ENCODE measurements around the gene LBX1. TPM values are rescaled to one million over a fixed set of nuclear protein-coding genes. Genes with fewer than 3 reads are reported as not detected.

Gene LBX1
- total and polyA plus RNA-seq, 2 experiments from 2014 or later: not detected

- H3K9me3 ChIP-seq (ENCODE audit: low read depth): no peaks in the 10 kb centered on the region
- no peaks in the 10 kb centered on the region for H3K36me3 ChIP-seq (ENCODE audit: low read depth)
- H3K27ac ChIP-seq: no peak overlapping the region
- peak; percentile 67 for DNase-seq
- no peak overlapping the region for H2AFZ ChIP-seq
- no peak overlapping the region for H3K9ac ChIP-seq
- no peaks in the 10 kb centered on the region for H3K79me2 ChIP-seq (ENCODE audit: insufficient read depth)
- 0 out of 2 replicates have a peak, but pooled peaks cover 5% of the 10 kb centered on the region for H3K4me1 ChIP-seq (ENCODE audit: insufficient read depth)
- peaks cover 86% of the 10 kb centered on the region for H3K27me3 ChIP-seq (replicated peaks; ENCODE audit: insufficient read depth)
- TF ChIP-seq EZH2 (IDR thresholded peaks at IDR 0.05; ENCODE audit: insufficient read depth, poor library complexity, severe bottlenecking): peak; percentile 8
- peak; percentile 18; the same call in 1 of the 2 replicates for TF ChIP-seq EZH2phosphoT487 (IDR thresholded peaks at IDR 0.05; ENCODE audit: insufficient read depth, low read depth)
- 7% methylated on average over 51 to 67 of the region's 68 CpGs for WGBS, 2 experiments (ENCODE audit: low coverage in 1 of 2, low lambda C conversion rate in 2 of 2, missing lambda C conversion rate in 2 of 2)
- no peaks in the 10 kb centered on the region for H4K20me1 ChIP-seq (ENCODE audit: insufficient read depth)
- no peak overlapping the region for H3K4me2 ChIP-seq (ENCODE audit: unreplicated experiment)
- no peaks in the 10 kb centered on the region for H3F3A ChIP-seq (ENCODE audit: insufficient read depth)
- in situ Hi-C loops (cut with MboI): loop anchor here (10.0 kb wide), 1 partner anchor 347 kb away; no protein-coding TSS in a partner anchor
- H3K9me2 ChIP-seq (ENCODE audit: insufficient read depth): no peaks in the 10 kb centered on the region
- H3K4me3 ChIP-seq: peak overlapping the region; percentile 39; the same call in 1 of the 2 replicates
Measured at GRCh38 chr10:101217450-101218281, 11.6 kb downstream of the LBX1 start.

- H3K4me1 ChIP-seq (ENCODE audit: insufficient read depth): 0 out of 2 replicates have a peak, but pooled peaks cover 5% of the 10 kb centered on the region
- in situ Hi-C loops (cut with MboI): loop anchor here (10.0 kb wide), 1 partner anchor 348 kb away; no protein-coding TSS in a partner anchor
Measured at GRCh38 chr10:101217044-101217425, 12.2 kb downstream of the LBX1 start.

GRCh38 chr10:101216207-101217043 lies 12.8 kb downstream of the LBX1 start:
- 3% methylated on average over 51 to 52 of the region's 52 CpGs for WGBS, 2 experiments (ENCODE audit: low coverage in 1 of 2, low lambda C conversion rate in 2 of 2, missing lambda C conversion rate in 2 of 2)
- no peak for TF ChIP-seq EZH2phosphoT487 (IDR thresholded peaks at IDR 0.05; ENCODE audit: insufficient read depth, low read depth)
- no peak for TF ChIP-seq EZH2 (IDR thresholded peaks at IDR 0.05; ENCODE audit: insufficient read depth, poor library complexity, severe bottlenecking)
- H3K9me2 ChIP-seq (ENCODE audit: insufficient read depth): no peaks in the 10 kb centered on the region
- H2AFZ ChIP-seq: no peak overlapping the region
- no peak for DNase-seq
- no peak overlapping the region for H3K4me3 ChIP-seq
- no peaks in the 10 kb centered on the region for H3K9me3 ChIP-seq (ENCODE audit: low read depth)
- H3K4me2 ChIP-seq (ENCODE audit: unreplicated experiment): no peak overlapping the region
- H3K27ac ChIP-seq: no peak overlapping the region
- 0 out of 2 replicates have a peak, but pooled peaks cover 5% of the 10 kb centered on the region for H3K4me1 ChIP-seq (ENCODE audit: insufficient read depth)
- H3K27me3 ChIP-seq (replicated peaks; ENCODE audit: insufficient read depth): peaks cover 85% of the 10 kb centered on the region
- no peaks in the 10 kb centered on the region for H3K36me3 ChIP-seq (ENCODE audit: low read depth)
- no peak overlapping the region for H3K9ac ChIP-seq
- H3K79me2 ChIP-seq (ENCODE audit: insufficient read depth): no peaks in the 10 kb centered on the region
- no peaks in the 10 kb centered on the region for H3F3A ChIP-seq (ENCODE audit: insufficient read depth)
- H4K20me1 ChIP-seq (ENCODE audit: insufficient read depth): no peaks in the 10 kb centered on the region
- in situ Hi-C loops (cut with MboI): loop anchor here (10.0 kb wide), 1 partner anchor 348 kb away; no protein-coding TSS in a partner anchor

More at GRCh38 chr10:101217044-101217425, 12.2 kb downstream of the LBX1 start:
- Histone ChIP-seq H3K9ac (no peak overlapping the region), H3K36me3 (ENCODE audit: low read depth) (no peaks in the 10 kb centered on the region), H3K9me2 (ENCODE audit: insufficient read depth) (no peaks in the 10 kb centered on the region), H3K27me3 (replicated peaks; ENCODE audit: insufficient read depth) (peaks cover 84% of the 10 kb centered on the region), H3K27ac (no peak overlapping the region), H3K79me2 (ENCODE audit: insufficient read depth) (no peaks in the 10 kb centered on the region), H4K20me1 (ENCODE audit: insufficient read depth) (no peaks in the 10 kb centered on the region), H3K4me3 (peak overlapping the region; percentile 39; the same call in 1 of the 2 replicates), H3K4me2 (ENCODE audit: unreplicated experiment) (no peak overlapping the region), H2AFZ (no peak overlapping the region), H3K9me3 (ENCODE audit: low read depth) (no peaks in the 10 kb centered on the region), H3F3A (ENCODE audit: insufficient read depth) (no peaks in the 10 kb centered on the region)
- WGBS, 2 experiments (ENCODE audit: low coverage in 1 of 2, low lambda C conversion rate in 2 of 2, missing lambda C conversion rate in 2 of 2): 13 to 17% methylated on average over 21 of the region's 21 CpGs
- DNase-seq: no peak
- TF ChIP-seq EZH2 (IDR thresholded peaks at IDR 0.05; ENCODE audit: insufficient read depth, poor library complexity, severe bottlenecking): peak; percentile 97
- peak; percentile 86; the same call in 1 of the 2 replicates for TF ChIP-seq EZH2phosphoT487 (IDR thresholded peaks at IDR 0.05; ENCODE audit: insufficient read depth, low read depth)
